ENCODE results near the gene INIP.

The INIP gene

GRCh38 chr9:112760821-112761220 lies 42.9 kb upstream of the INIP start:
- Histone ChIP-seq H2AFZ (ENCODE audit: low read length) (no peak overlapping the region), H3K4me2 (ENCODE audit: low read depth, low read length, poor library complexity, severe bottlenecking) (no peak overlapping the region), H3K27me3 (ENCODE audit: insufficient read depth, low read length, poor library complexity, severe bottlenecking) (no peaks in the 10 kb centered on the region), H3K9me2 (replicated peaks; ENCODE audit: low read depth, low read length) (no peaks in the 10 kb centered on the region), H4K20me1 (ENCODE audit: insufficient read depth, low read length, poor library complexity, severe bottlenecking) (no peaks in the 10 kb centered on the region), H3K36me3 (ENCODE audit: insufficient read depth, low read length) (no peaks in the 10 kb centered on the region), H3K4me1 (ENCODE audit: insufficient read depth, low read length, poor library complexity, severe bottlenecking) (no peaks in the 10 kb centered on the region), H3K79me2 (ENCODE audit: insufficient read depth, low read length) (no peaks in the 10 kb centered on the region), H3K9ac (ENCODE audit: low read depth, low read length, poor library complexity, severe bottlenecking) (no peak overlapping the region), H3K4me3 (ENCODE audit: low read length, poor library complexity, severe bottlenecking) (no peak overlapping the region), H3K9me3 (ENCODE audit: insufficient read depth, low read depth, low read length) (no peaks in the 10 kb centered on the region), H3F3A (ENCODE audit: low read depth) (no peaks in the 10 kb centered on the region)
- TF ChIP-seq CTCF (conservative IDR thresholded peaks at IDR 0.05; ENCODE audit: low read length) (no peak), EZH2phosphoT487 (IDR thresholded peaks at IDR 0.05; ENCODE audit: borderline replicate concordance) (no peak)

- Histone ChIP-seq H3K79me2 (ENCODE audit: insufficient read depth, low read length) (no peaks in the 10 kb centered on the region), H3K4me3 (ENCODE audit: low read length, poor library complexity, severe bottlenecking) (no peak overlapping the region), H3K9me3 (ENCODE audit: insufficient read depth, low read depth, low read length) (no peaks in the 10 kb centered on the region), H3K4me1 (ENCODE audit: insufficient read depth, low read length, poor library complexity, severe bottlenecking) (peaks cover 17% of the 10 kb centered on the region), H4K20me1 (ENCODE audit: insufficient read depth, low read length, poor library complexity, severe bottlenecking) (no peaks in the 10 kb centered on the region), H3K27me3 (ENCODE audit: insufficient read depth, low read length, poor library complexity, severe bottlenecking) (no peaks in the 10 kb centered on the region), H3K9me2 (replicated peaks; ENCODE audit: low read depth, low read length) (no peaks in the 10 kb centered on the region), H3K36me3 (ENCODE audit: insufficient read depth, low read length) (no peaks in the 10 kb centered on the region), H2AFZ (ENCODE audit: low read length) (no peak overlapping the region), H3K9ac (ENCODE audit: low read depth, low read length, poor library complexity, severe bottlenecking) (no peak overlapping the region), H3K4me2 (ENCODE audit: low read depth, low read length, poor library complexity, severe bottlenecking) (no peak overlapping the region), H3F3A (ENCODE audit: low read depth) (no peaks in the 10 kb centered on the region)
- TF ChIP-seq CTCF (conservative IDR thresholded peaks at IDR 0.05; ENCODE audit: low read length) = no peak
- no peak for TF ChIP-seq EZH2phosphoT487 (IDR thresholded peaks at IDR 0.05; ENCODE audit: borderline replicate concordance)
These were observed 40.0 kb upstream of the INIP start for GRCh38 chr9:112757940-112758339.

GRCh38 chr9:112757282-112757883 lies 39.5 kb upstream of the INIP start:
- no peak overlapping the region for H2AFZ ChIP-seq (ENCODE audit: low read length)
- no peak overlapping the region for H3K9ac ChIP-seq (ENCODE audit: low read depth, low read length, poor library complexity, severe bottlenecking)
- no peak overlapping the region for H3K4me2 ChIP-seq (ENCODE audit: low read depth, low read length, poor library complexity, severe bottlenecking)
- no peaks in the 10 kb centered on the region for H3K9me2 ChIP-seq (replicated peaks; ENCODE audit: low read depth, low read length)
- H3K9me3 ChIP-seq (ENCODE audit: insufficient read depth, low read depth, low read length) = no peaks in the 10 kb centered on the region
- no peaks in the 10 kb centered on the region for H3K27me3 ChIP-seq (ENCODE audit: insufficient read depth, low read length, poor library complexity, severe bottlenecking)
- no peaks in the 10 kb centered on the region for H4K20me1 ChIP-seq (ENCODE audit: insufficient read depth, low read length, poor library complexity, severe bottlenecking)
- H3F3A ChIP-seq (ENCODE audit: low read depth) = no peaks in the 10 kb centered on the region
- H3K4me1 ChIP-seq (ENCODE audit: insufficient read depth, low read length, poor library complexity, severe bottlenecking) = peaks cover 20% of the 10 kb centered on the region
- TF ChIP-seq EZH2phosphoT487 (IDR thresholded peaks at IDR 0.05; ENCODE audit: borderline replicate concordance) (no peak), CTCF (conservative IDR thresholded peaks at IDR 0.05; ENCODE audit: low read length) (no peak)
- H3K4me3 ChIP-seq (ENCODE audit: low read length, poor library complexity, severe bottlenecking) = no peak overlapping the region
- H3K79me2 ChIP-seq (ENCODE audit: insufficient read depth, low read length) = no peaks in the 10 kb centered on the region
- no peaks in the 10 kb centered on the region for H3K36me3 ChIP-seq (ENCODE audit: insufficient read depth, low read length)
